GM10248 (cell line): ENCODE measurements around the gene EHBP1L1.

Experiments used
- CTCF ChIA-PET: fragments of 300-600 bp; sonication (Branson Sonifier 250); formaldehyde crosslinking; extraction: SDS; loops from one replicate; lab custom pipeline; 2021; ENCODE audit warnings: antibody characterized with exemption; lab: Yijun Ruan, JAX
- POLR2A ChIA-PET: fragments of 350-650 bp; sonication (Branson Sonifier 250); formaldehyde crosslinking; extraction: SDS; loops from one replicate; lab custom pipeline; 2020; ENCODE audit warnings: antibody characterized with exemption; lab: Yijun Ruan, JAX
- DNase-seq: peaks from one replicate; pipeline ENCODE4 v3.0.0; 2012; ENCODE audit errors: extremely low spot score
- TF ChIP-seq, protein P1 (sequence below): IDR thresholded peaks from 2 replicates; pipeline ENCODE4 v1.5.1; 2012; ENCODE audit warnings: mild to moderate bottlenecking, low read depth; ENCODE audit errors: extremely low read depth, missing control alignments, control extremely low read depth

Gene EHBP1L1

DNA sequence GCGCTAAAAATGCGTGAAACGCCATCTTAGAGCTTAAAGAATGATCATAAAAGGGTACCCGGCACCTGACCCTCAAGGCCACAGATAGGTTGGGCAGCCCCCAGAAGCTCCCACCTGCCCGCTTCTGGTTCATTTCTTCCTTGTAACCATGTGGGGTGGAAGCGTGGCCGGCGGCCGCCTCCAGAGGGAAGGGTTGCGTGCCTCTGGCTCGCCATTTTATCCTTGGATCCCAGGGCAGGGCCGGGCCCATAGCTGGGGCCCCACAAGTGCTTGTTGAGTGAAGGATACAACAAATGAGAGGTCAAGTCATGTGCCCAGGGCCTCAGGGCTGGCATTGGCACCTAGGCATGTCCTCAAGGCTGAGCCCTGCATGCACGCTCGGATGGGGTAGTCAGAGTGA is 45.6 kb downstream of the EHBP1L1 start:
- ChIA-PET CTCF (interaction anchor here (1.1 to 1.5 kb wide), 2 partner anchors 16 to 446 kb away, joined by 3 to 6 read pairs; partner anchors contain the start of gene SIPA1), POLR2A (no interaction called here)
- DNase-seq, result no peak
- TF ChIP-seq, protein P1, sequence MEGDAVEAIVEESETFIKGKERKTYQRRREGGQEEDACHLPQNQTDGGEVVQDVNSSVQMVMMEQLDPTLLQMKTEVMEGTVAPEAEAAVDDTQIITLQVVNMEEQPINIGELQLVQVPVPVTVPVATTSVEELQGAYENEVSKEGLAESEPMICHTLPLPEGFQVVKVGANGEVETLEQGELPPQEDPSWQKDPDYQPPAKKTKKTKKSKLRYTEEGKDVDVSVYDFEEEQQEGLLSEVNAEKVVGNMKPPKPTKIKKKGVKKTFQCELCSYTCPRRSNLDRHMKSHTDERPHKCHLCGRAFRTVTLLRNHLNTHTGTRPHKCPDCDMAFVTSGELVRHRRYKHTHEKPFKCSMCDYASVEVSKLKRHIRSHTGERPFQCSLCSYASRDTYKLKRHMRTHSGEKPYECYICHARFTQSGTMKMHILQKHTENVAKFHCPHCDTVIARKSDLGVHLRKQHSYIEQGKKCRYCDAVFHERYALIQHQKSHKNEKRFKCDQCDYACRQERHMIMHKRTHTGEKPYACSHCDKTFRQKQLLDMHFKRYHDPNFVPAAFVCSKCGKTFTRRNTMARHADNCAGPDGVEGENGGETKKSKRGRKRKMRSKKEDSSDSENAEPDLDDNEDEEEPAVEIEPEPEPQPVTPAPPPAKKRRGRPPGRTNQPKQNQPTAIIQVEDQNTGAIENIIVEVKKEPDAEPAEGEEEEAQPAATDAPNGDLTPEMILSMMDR, result no peak

DNA sequence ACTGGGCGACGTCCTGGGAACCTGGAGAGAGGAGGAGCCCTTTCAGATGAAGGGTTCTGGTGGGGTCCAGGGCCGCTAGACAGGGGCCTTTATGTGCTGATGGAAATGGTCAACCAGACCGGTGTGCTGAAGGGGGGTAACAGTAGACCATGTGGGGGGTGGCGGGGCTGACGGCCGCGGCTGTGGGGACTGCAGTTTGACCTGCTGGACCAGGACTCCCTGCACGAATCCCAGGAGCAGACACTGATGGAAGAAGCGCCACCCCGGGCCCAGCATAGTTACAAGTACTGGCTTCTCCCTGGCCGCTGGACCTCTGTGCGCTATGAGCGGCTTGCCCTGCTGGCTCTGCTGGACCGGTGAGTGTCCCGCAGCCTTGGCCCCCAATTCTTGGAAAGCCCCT is 46.2 kb downstream of the EHBP1L1 start:
- TF ChIP-seq, protein P1, result no peak
- DNase-seq, result no peak
- POLR2A ChIA-PET, result no interaction called here
- CTCF ChIA-PET, result interaction anchor here (1.1 kb wide), 1 partner anchor 446 kb away, joined by 3 read pairs; no protein-coding TSS in a partner anchor

DNA sequence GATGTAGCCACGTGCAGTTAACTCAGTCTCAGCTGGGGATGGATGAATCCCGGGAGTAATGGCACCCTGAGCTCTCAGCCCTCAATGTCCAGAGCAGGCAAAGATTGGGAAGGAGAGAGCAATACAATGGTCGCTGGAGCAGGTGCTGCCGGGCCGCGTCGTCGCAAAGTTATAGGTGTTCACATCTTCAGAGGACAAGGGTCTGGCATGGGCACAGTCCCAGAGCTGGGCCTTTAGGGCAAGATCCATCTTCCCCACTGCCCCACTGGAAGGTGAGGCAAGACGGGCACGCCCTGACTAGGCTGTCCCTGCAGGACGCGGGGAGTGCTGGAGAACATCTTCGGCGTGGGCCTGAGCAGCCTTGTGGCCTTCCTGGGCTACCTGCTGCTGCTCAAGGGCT is 47.3 kb downstream of the EHBP1L1 start:
- ChIA-PET POLR2A (interaction anchor here (0.6 to 0.7 kb wide), 2 partner anchors 10 to 215 kb away, joined by 3 to 4 read pairs; no protein-coding TSS in a partner anchor), CTCF (interaction anchor here (1.0 to 4.7 kb wide), 5 partner anchors 10 to 157 kb away, joined by 3 to 54 read pairs (median 3); partner anchors contain the start of gene SIPA1)
- no peak for DNase-seq
- TF ChIP-seq, protein P1, result no peak

DNA sequence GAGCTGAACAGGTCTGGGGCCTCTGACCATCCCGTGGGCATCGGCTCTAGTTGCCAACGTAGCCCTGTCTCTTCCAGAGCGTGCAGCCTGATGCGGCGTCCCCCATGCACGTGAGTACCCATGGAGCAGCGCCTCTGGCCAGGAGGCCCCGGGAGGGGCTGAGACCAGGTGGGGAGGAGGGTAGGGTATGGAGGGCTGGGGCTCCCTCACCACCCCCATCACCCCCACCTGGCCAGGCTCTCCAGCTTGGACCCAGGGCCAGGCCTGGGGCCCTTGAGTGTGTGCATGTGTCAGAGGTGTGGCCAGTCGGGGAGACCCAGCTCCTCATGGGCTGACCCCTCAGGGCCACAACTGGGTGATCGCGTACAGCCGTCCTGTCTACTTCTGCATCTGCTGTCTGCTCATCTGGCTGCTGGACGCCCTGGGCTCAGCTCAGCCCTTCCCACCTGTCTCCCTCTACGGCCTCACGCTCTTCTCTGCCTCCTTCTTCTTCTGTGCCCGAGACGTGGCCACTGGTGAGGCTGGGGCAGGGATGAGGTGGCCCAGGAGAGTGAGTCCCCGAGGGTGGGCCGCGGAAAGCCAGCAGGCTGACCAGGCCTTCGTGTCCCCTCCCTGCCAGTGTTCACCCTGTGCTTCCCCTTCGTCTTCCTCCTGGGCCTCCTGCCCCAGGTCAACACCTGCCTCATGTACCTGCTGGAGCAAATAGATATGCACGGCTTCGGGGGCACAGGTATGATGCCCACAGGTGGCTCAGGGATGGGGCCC is 48.2 kb downstream of the EHBP1L1 start:
- POLR2A ChIA-PET, result no interaction called here
- DNase-seq, result no peak
- TF ChIP-seq, protein P1, result no peak
- CTCF ChIA-PET, result interaction anchor here (0.9 to 4.7 kb wide), 10 partner anchors 7 to 236 kb away, joined by 3 to 54 read pairs (median 4); partner anchors contain the start of genes KAT5 and SIPA1

DNA sequence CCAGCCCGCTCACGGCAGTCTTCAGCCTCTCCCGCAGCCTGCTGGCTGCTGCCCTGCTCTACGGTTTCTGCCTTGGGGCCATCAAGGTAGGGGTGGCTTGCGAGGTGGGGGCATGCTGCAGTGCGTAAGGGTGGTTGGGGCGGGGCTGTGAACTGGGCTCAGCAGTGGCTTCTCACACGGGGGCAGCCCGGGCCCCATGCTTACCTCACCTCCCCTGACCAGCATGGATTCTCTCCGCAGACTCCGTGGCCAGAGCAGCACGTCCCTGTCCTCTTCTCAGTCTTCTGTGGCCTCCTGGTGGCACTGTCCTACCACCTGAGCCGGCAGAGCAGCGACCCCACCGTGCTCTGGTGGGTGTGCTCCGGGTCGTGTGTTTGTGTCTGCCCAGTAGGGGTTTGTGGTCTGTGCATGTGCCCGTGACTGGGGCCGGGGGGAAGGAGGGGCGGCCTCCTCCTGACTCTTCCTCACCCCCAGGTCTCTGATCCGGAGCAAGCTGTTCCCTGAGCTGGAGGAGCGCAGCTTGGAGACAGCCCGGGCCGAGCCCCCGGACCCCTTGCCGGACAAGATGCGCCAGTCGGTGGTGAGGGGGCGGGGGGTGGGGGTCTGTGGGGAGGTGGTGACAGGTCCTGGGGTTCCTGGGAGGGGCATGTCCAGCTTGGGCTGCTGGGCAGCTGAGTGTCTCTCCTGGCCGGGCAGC is 49.2 kb downstream of the EHBP1L1 start:
- no peak for DNase-seq
- ChIA-PET POLR2A (interaction anchor here (0.6 kb wide), 1 partner anchor 12 kb away, joined by 3 read pairs; no protein-coding TSS in a partner anchor), CTCF (interaction anchor here (0.8 to 4.7 kb wide), 25 partner anchors 8 to 265 kb away, joined by 3 to 54 read pairs (median 4); partner anchors contain the start of genes AP5B1, CCDC85B, KAT5 and PCNX3)
- TF ChIP-seq, protein P1, result no peak
